GM23248 (cell line): ENCODE data around the gene MPDU1.

ENCODE experiments used
- EZH2 ChIP-seq: fragments of 200-600 bp; sonication (generic); IDR thresholded peaks from 2 replicates; pipeline ENCODE4 v1.6.1; 2018; ENCODE audit warnings: antibody characterized with exemption, mild to moderate bottlenecking; ENCODE audit not compliant: insufficient read depth, poor library complexity, severe bottlenecking
- EZH2phosphoT487 ChIP-seq: fragments of 200-600 bp; sonication (generic); IDR thresholded peaks from 2 replicates; pipeline ENCODE4 v1.6.1; 2018; ENCODE audit warnings: antibody characterized with exemption, moderate library complexity, mild to moderate bottlenecking, low read depth; ENCODE audit not compliant: insufficient read depth

DNA sequence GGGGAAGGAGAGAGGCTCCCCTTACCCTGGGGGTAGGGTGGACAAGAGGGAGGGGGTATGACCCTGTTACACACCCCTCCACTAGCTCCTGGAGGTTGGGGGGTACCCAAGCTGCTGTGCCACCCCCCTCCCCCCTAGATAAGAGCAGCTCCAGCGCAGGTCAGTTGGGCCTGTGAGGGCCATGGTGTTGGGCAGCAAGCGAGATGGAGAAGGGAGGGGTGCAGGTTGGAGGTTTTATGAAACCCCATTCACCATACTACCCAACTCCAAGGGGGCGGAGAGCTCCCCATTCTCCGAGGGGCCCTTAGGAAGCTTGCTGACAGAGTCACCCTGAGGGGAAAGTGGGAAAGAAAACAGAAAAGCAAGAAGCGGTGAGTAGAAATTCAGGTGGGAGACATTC is 7.9 kb downstream of the MPDU1 start:
- no peak for TF ChIP-seq EZH2phosphoT487
- TF ChIP-seq EZH2 = no peak
